H1 (cell line): Measurements from ENCODE around the gene MAP4K5. TPM values are rescaled to one million over a fixed set of nuclear protein-coding genes. Genes with fewer than 3 reads are reported as not detected.

Experiments
- CTCF ChIA-PET: fragments of 300-600 bp; sonication (Branson Sonifier 250); formaldehyde crosslinking; loops from one replicate; lab custom pipeline; 2021; ENCODE audit not compliant: partially characterized antibody; lab: Charles Lee
- POLR2A ChIA-PET: fragments of 300-600 bp; sonication (Branson Sonifier 250); formaldehyde crosslinking; loops from one replicate; lab custom pipeline; 2021; ENCODE audit warnings: inconsistent platforms; ENCODE audit not compliant: partially characterized antibody; lab: Charles Lee
- DNase-seq, 2 experiments: peaks; one replicate each; pipeline versions ENCODE4 v3.0.0 to v3.0.0-alpha.2; 2010 to 2022; ENCODE audit warnings: low spot score in 2 of 2, low read depth in 1 of 2, mixed read lengths in 1 of 2
- FAIRE-seq: peaks from 2 replicates; lab custom pipeline; 2011; peaks lifted over from hg19 to GRCh38; lab: Jason Lieb, UNC
- H2AFZ ChIP-seq: 2 replicates; pipeline ENCODE4 v1.8.1; 2012; ENCODE audit warnings: low read length, inconsistent platforms
- H2AK5ac ChIP-seq: 2 replicates; pipeline ENCODE4 v1.6.1; 2013; ENCODE audit warnings: low read depth, low read length
- H2BK120ac ChIP-seq: replicated peaks from 2 replicates; pipeline ENCODE3; 2013; ENCODE audit warnings: low read depth, low read length, inconsistent platforms
- H2BK12ac ChIP-seq: 2 replicates; pipeline ENCODE4 v1.6.1; 2013; ENCODE audit warnings: low read depth, low read length
- H2BK15ac ChIP-seq: 2 replicates; pipeline ENCODE4 v1.6.1; 2013; ENCODE audit warnings: low read length
- H2BK20ac ChIP-seq: 2 replicates; pipeline ENCODE4 v1.6.1; 2013; ENCODE audit warnings: low read length
- H2BK5ac ChIP-seq: 2 replicates; pipeline ENCODE4 v1.6.1; 2013; ENCODE audit warnings: low read depth, low read length
- H3K14ac ChIP-seq: 2 replicates; pipeline ENCODE4 v1.6.1; 2013; ENCODE audit warnings: inconsistent platforms; ENCODE audit not compliant: insufficient read length
- H3K18ac ChIP-seq: 2 replicates; pipeline ENCODE4 v1.6.1; 2013; ENCODE audit warnings: low read length; ENCODE audit errors: extremely low read depth
- H3K23ac ChIP-seq: 2 replicates; pipeline ENCODE4 v1.6.1; 2013; ENCODE audit warnings: inconsistent platforms; ENCODE audit not compliant: insufficient read length
- H3K23me2 ChIP-seq: 2 replicates; pipeline ENCODE4 v1.6.1; 2013; ENCODE audit warnings: low read depth, low read length
- H3K27ac ChIP-seq: 2 replicates; pipeline ENCODE4 v1.6.1; 2011; ENCODE audit warnings: low read depth, low read length, inconsistent platforms
- H3K27me3 ChIP-seq, 4 experiments: replicated peaks in 1 of 4; 1 replicate in 1 of 4; 2 replicates in 3 of 4; pipeline versions ENCODE4 v1.6.1 to v1.8.1; 2011 to 2013; ENCODE audit warnings: low read length in 3 of 4, mild to moderate bottlenecking in 3 of 4, inconsistent platforms in 2 of 4, mixed read lengths in 2 of 4, moderate library complexity in 1 of 4; ENCODE audit not compliant: control insufficient read depth in 3 of 4, insufficient read depth in 3 of 4; ENCODE audit errors: extremely low read depth in 1 of 4
- H3K36me3 ChIP-seq, 4 experiments: 2 replicates each; pipeline versions ENCODE4 v1.6.1 to v1.8.1; 2011 to 2013; ENCODE audit warnings: mild to moderate bottlenecking in 4 of 4, low read length in 3 of 4, moderate library complexity in 2 of 4, control low read depth in 1 of 4, inconsistent platforms in 1 of 4; ENCODE audit not compliant: insufficient read depth in 4 of 4, control insufficient read depth in 2 of 4
- H3K4ac ChIP-seq: replicated peaks from 2 replicates; pipeline ENCODE3; 2013; ENCODE audit warnings: low read length, low read depth, mixed read lengths, inconsistent platforms; ENCODE audit not compliant: insufficient read length
- H3K4me1 ChIP-seq, 4 experiments: replicated peaks in 1 of 4; 1 replicate in 1 of 4; 2 replicates in 3 of 4; pipeline versions ENCODE4 v1.6.1 to v1.8.1; 2011 to 2013; ENCODE audit warnings: low read length in 3 of 4, inconsistent platforms in 2 of 4, mixed read lengths in 1 of 4; ENCODE audit not compliant: insufficient read depth in 4 of 4, control insufficient read depth in 3 of 4
- H3K4me2 ChIP-seq, 2 experiments: 2 replicates each; pipeline versions ENCODE4 v1.6.1 to v1.8.1; 2011 to 2013; ENCODE audit warnings: low read depth in 2 of 2, low read length in 2 of 2, control low read depth in 1 of 2, inconsistent platforms in 1 of 2, mild to moderate bottlenecking in 1 of 2; ENCODE audit not compliant: insufficient read depth in 1 of 2
- H3K4me3 ChIP-seq, 4 experiments: fragments of 200-600, 300-600 bp in 1 of 4; sonication (generic), shearing (Covaris generic), sonication (Bioruptor Twin) in 1 of 4; 2 replicates each; pipeline versions ENCODE4 v1.5.1 to v1.8.1; 2011 to 2016; ENCODE audit warnings: low read length in 4 of 4, low read depth in 3 of 4, control low read depth in 2 of 4, inconsistent platforms in 2 of 4, mild to moderate bottlenecking in 2 of 4, mixed read lengths in 1 of 4, moderate library complexity in 1 of 4; ENCODE audit not compliant: insufficient read depth in 2 of 4; ENCODE audit errors: extremely low read depth in 1 of 4
- H3K56ac ChIP-seq: replicated peaks from 2 replicates; pipeline ENCODE3; 2013; ENCODE audit warnings: low read depth, mild to moderate bottlenecking, mixed read lengths, low read length, inconsistent platforms; ENCODE audit not compliant: insufficient read length
- H3K79me1 ChIP-seq: 2 replicates; pipeline ENCODE4 v1.6.1; 2013; ENCODE audit warnings: low read depth, low read length, control low read depth
- H3K79me2 ChIP-seq, 2 experiments: 2 replicates each; pipeline versions ENCODE4 v1.6.1 to v1.8.1; 2012 to 2013; ENCODE audit warnings: low read length in 2 of 2, mild to moderate bottlenecking in 2 of 2, inconsistent platforms in 1 of 2; ENCODE audit not compliant: insufficient read depth in 2 of 2, control insufficient read depth in 1 of 2
- H3K9ac ChIP-seq, 4 experiments: replicated peaks in 1 of 4; 1 replicate in 1 of 4; 2 replicates in 3 of 4; pipeline versions ENCODE4 v1.6.1 to v1.8.1; 2011 to 2013; ENCODE audit warnings: low read depth in 3 of 4, low read length in 3 of 4, control low read depth in 2 of 4, mild to moderate bottlenecking in 2 of 4, moderate library complexity in 2 of 4, inconsistent platforms in 1 of 4; ENCODE audit errors: extremely low read depth in 1 of 4
- H3K9me3 ChIP-seq, 2 experiments: 2 replicates each; pipeline versions ENCODE4 v1.6.1 to v1.8.1; 2012 to 2013; ENCODE audit warnings: mild to moderate bottlenecking in 2 of 2, moderate library complexity in 2 of 2, control low read depth in 1 of 2, inconsistent platforms in 1 of 2, low read depth in 1 of 2, low read length in 1 of 2, mixed read lengths in 1 of 2; ENCODE audit not compliant: insufficient read depth in 2 of 2
- H4K20me1 ChIP-seq, 2 experiments: replicated peaks in 1 of 2; 2 replicates each; pipeline versions ENCODE3 to v1.8.1; 2011 to 2013; ENCODE audit warnings: inconsistent platforms in 2 of 2, low read length in 2 of 2, mild to moderate bottlenecking in 1 of 2; ENCODE audit not compliant: insufficient read depth in 2 of 2, control insufficient read depth in 1 of 2
- H4K5ac ChIP-seq: 2 replicates; pipeline ENCODE4 v1.6.1; 2013; ENCODE audit warnings: low read length, low read depth, mixed read lengths, inconsistent platforms; ENCODE audit not compliant: insufficient read length
- H4K8ac ChIP-seq: 2 replicates; pipeline ENCODE4 v1.8.0; 2013; ENCODE audit warnings: mild to moderate bottlenecking, moderate library complexity, low read length, inconsistent platforms; ENCODE audit not compliant: insufficient read depth; ENCODE audit errors: extremely low read depth
- H4K91ac ChIP-seq: replicated peaks from 2 replicates; pipeline ENCODE3; 2013; ENCODE audit warnings: low read length, mixed read lengths, inconsistent platforms; ENCODE audit not compliant: insufficient read length
- BRCA1 ChIP-seq: IDR thresholded peaks from 2 replicates; pipeline ENCODE4 v1.6.1; 2012; ENCODE audit warnings: low read depth, low read length, improper control_type of control experiment
- SIN3A ChIP-seq, 2 experiments: IDR thresholded peaks in 1 of 2; conservative IDR thresholded peaks in 1 of 2; 2 replicates each; pipeline ENCODE4 v1.6.1; 2011 to 2012; ENCODE audit warnings: low read length in 2 of 2, improper control_type of control experiment in 1 of 2, low read depth in 1 of 2, mild to moderate bottlenecking in 1 of 2
- SP4 ChIP-seq: IDR thresholded peaks from 2 replicates; pipeline ENCODE4 v1.6.1; 2012; ENCODE audit warnings: low read length, inconsistent platforms
- SRF ChIP-seq: IDR thresholded peaks from 2 replicates; pipeline ENCODE4 v1.6.1; 2011; ENCODE audit warnings: mild to moderate bottlenecking, low read depth, low read length, moderate library complexity
- TBP ChIP-seq: IDR thresholded peaks from 2 replicates; pipeline ENCODE4 v1.6.1; 2011; ENCODE audit warnings: low read depth, low read length, improper control_type of control experiment
- WGBS, 2 experiments: shearing (Covaris generic) in 1 of 2; methylation state at CpG; one replicate each; pipeline versions ENCODE4 v1.1.6 to v1.1.7; 2013 to 2015; ENCODE audit warnings: low lambda C conversion rate in 2 of 2, mixed read lengths in 2 of 2, inconsistent platforms in 1 of 2, low coverage in 1 of 2, missing lambda C conversion rate in 1 of 2; ENCODE audit not compliant: insufficient replicate concordance in 2 of 2, insufficient coverage in 1 of 2, insufficient read length in 1 of 2; ENCODE audit errors: extremely low coverage in 1 of 2, missing lambda C conversion rate in 1 of 2; 5-methylcytosine and 5-hydroxymethylcytosine counted together
- polyA plus RNA-seq, 7 experiments: library from polyadenylated mRNA; depleted of rRNA in 3 of 7; stranded (reverse) in 5 of 7; unstranded in 2 of 7; fragments of >200 nt in 5 of 7; fragments of 200-250 nt in 2 of 7; gene quantifications; 1 replicate in 5 of 7; 2 replicates in 1 of 7; 4 replicates in 1 of 7; pipeline versions ENCODE4 v1.2.1 to v1.2.3, GENCODE V29; 2011 to 2013; ENCODE audit warnings: missing spikeins in 2 of 7, mixed read lengths in 2 of 7
- total RNA-seq: library from RNA; stranded (reverse); fragmentation: NEBNext Ultra II Directional; extraction: Animal tissue kit (Norgen Biotek cat#: 25700); gene quantifications from 2 replicates; pipeline ENCODE4 v1.2.1, GENCODE V29; 2021

MAP4K5 gene
- total and polyA plus RNA-seq, 2 of the 8 experiments (the other 6 are each of a cell fraction or from before 2014, with no cell fraction given): 7.6 to 34.5 TPM

GRCh38 chr14:50528000-50528399 lies 4.4 kb downstream of the MAP4K5 start:
- no peak for DNase-seq
- H3K9ac ChIP-seq: no peak overlapping the region
- no peak overlapping the region for H2AK5ac ChIP-seq
- no peak overlapping the region for H2BK15ac ChIP-seq
- H3K14ac ChIP-seq: no peak overlapping the region
- no peak overlapping the region for H4K8ac ChIP-seq
- no peaks in the 10 kb centered on the region for H3K9me3 ChIP-seq
- ChIA-PET POLR2A (interaction anchor here (0.6 to 1.5 kb wide), 7 partner anchors 13 to 207 kb away, joined by 3 to 4 read pairs (median 3); partner anchors contain the start of genes ATL1 and SAV1), CTCF (interaction anchor here (0.8 to 1.2 kb wide), 3 partner anchors 8 to 140 kb away, joined by 3 to 5 read pairs (median 3); no protein-coding TSS in a partner anchor)
- WGBS, 2 experiments: 100% methylated on average over 1 of the region's 1 CpG; no CpG with 5 or more reads in 1 of the 2 experiments
- H2BK120ac ChIP-seq: no peak overlapping the region
- no peak overlapping the region for H2AFZ ChIP-seq
- no peak overlapping the region for H3K4ac ChIP-seq
- no peak overlapping the region for H3K23ac ChIP-seq
- peaks cover 9% of the 10 kb centered on the region for H3K23me2 ChIP-seq
- H3K4me2 ChIP-seq: no peak overlapping the region
- no peak overlapping the region for H3K27ac ChIP-seq
- no peak overlapping the region for H3K4me3 ChIP-seq
- FAIRE-seq: no peak
- H3K4me1 ChIP-seq: peaks cover 0 to 9% (median 6%) of the 10 kb centered on the region in 4 experiments; a peak in 3 of 7 replicates
- H2BK5ac ChIP-seq: no peak overlapping the region
- H2BK12ac ChIP-seq: no peak overlapping the region
- no peaks in the 10 kb centered on the region; a peak in 1 of 8 replicates for H3K36me3 ChIP-seq
- H4K20me1 ChIP-seq: peaks cover 0 to 11% of the 10 kb centered on the region in 2 experiments
- H4K91ac ChIP-seq: no peak overlapping the region
- no peak overlapping the region for H4K5ac ChIP-seq
- H3K56ac ChIP-seq: no peak overlapping the region
- H3K27me3 ChIP-seq: peaks cover 0 to 1% (median 0%) of the 10 kb centered on the region in 4 experiments; a peak in 1 of 7 replicates
- no peak overlapping the region for H2BK20ac ChIP-seq
- H3K79me2 ChIP-seq: peaks cover 18 to 85% of the 10 kb centered on the region in 2 experiments
- no peak overlapping the region for H3K18ac ChIP-seq
- 0 out of 2 replicates have a peak, but pooled peaks cover 3% of the 10 kb centered on the region for H3K79me1 ChIP-seq
- no peak for TF ChIP-seq BRCA1
- TF ChIP-seq SIN3A (conservative IDR thresholded peaks at IDR 0.05 in 1 of 2, IDR thresholded peaks at IDR 0.05 in 1 of 2; ENCODE audit: low read depth in 1 of 2, low read length in 2 of 2): no peak
- no peak for TF ChIP-seq SRF
- no peak for TF ChIP-seq SP4
- no peak for TF ChIP-seq TBP
